Skeletal muscle tissue (tissue), 4 donors: Measurements from ENCODE around the gene SYK. TPM values are rescaled to one million over a fixed set of nuclear protein-coding genes. Genes with fewer than 3 reads are reported as not detected.

Source experiments
- H3K27ac ChIP-seq: one replicate; pipeline ENCODE4 v1.7.0; 2013; ENCODE audit warnings: mild to moderate bottlenecking, low read depth, low read length, inconsistent platforms
- H3K27me3 ChIP-seq, 3 donors: one replicate each; pipeline ENCODE4 v1.7.0; 2013; ENCODE audit warnings: low read length in 3 of 3; ENCODE audit not compliant: control insufficient read depth in 3 of 3, insufficient read depth in 3 of 3
- H3K36me3 ChIP-seq, 3 donors: one replicate each; pipeline ENCODE4 v1.7.0; 2013; ENCODE audit warnings: low read length in 3 of 3; ENCODE audit not compliant: control insufficient read depth in 3 of 3, insufficient read depth in 3 of 3
- H3K4me1 ChIP-seq, 3 donors: one replicate each; pipeline ENCODE4 v1.7.0; 2013; ENCODE audit warnings: low read length in 3 of 3, mild to moderate bottlenecking in 3 of 3; ENCODE audit not compliant: control insufficient read depth in 3 of 3, insufficient read depth in 3 of 3
- H3K4me3 ChIP-seq, 3 donors: one replicate each; pipeline ENCODE4 v1.7.0; 2013; ENCODE audit warnings: low read length in 3 of 3
- H3K9ac ChIP-seq, 3 donors: one replicate each; pipeline ENCODE4 v1.7.0; 2013; ENCODE audit warnings: low read length in 3 of 3, mild to moderate bottlenecking in 3 of 3, moderate library complexity in 2 of 3, low read depth in 1 of 3
- H3K9me3 ChIP-seq, 3 donors: one replicate each; pipeline ENCODE4 v1.7.0; 2013; ENCODE audit warnings: low read length in 3 of 3; ENCODE audit not compliant: control insufficient read depth in 3 of 3
- total RNA-seq: library from RNA; depleted of rRNA; stranded (reverse); fragments of >200 nt; gene quantifications from one replicate; pipeline ENCODE4 v1.2.3, GENCODE V29; 2014
- donor health status: Osteomylitis.

The SYK gene
- total RNA-seq, 1 donor from 2014 or later = 4.7 TPM

DNA sequence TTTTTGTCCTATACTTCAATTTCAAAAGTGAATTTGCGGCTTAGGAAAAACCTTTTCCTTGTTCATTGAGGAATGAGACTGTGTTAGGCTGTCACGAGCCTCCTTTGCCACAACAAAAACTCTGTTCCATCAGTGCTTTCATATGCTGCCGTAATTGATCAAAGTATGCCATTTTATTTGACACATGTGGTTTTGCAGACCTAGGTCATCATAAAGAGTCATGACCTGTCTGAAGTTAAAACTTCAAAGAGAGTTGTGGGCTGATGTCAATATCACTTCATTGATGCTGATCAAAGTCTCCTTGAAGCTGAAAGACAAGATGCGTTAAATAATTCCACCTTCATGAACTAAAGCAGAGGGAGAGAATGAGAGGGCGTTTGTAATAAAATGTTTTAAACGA is 55.5 kb downstream of the SYK start:
- no peak overlapping the region for H3K27ac ChIP-seq
- H3K9ac ChIP-seq = no peak overlapping the region

DNA sequence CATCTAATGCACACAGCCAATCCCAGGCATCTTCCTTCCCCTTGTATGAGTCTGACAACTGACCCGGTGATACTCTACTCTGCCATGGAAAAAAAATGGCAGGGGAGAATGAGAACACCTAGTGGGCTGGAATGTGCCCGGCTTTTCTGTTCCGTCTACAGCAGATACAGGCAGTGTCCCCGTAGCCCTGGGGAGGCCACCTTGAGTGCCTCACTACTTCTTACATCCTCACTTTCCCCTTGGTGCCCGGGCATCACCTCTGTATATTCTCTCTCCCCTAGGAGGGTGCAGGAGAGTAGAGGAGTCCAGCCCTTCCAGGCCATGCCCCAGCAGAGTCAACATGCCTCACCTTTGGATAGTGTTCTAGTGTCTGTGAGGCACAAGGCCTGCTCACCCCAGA is 56.2 kb downstream of the SYK start:
- Histone ChIP-seq H3K9me3 (no peaks in the 10 kb centered on the region), H3K27me3 (no peaks in the 10 kb centered on the region), H3K27ac (no peak overlapping the region)

More for the DNA sequence above, 55.5 kb downstream of the SYK start:
- no peaks in the 10 kb centered on the region for H3K36me3 ChIP-seq
- H3K4me1 ChIP-seq = no peaks in the 10 kb centered on the region
- no peak overlapping the region for H3K4me3 ChIP-seq
- H3K9me3 ChIP-seq = no peaks in the 10 kb centered on the region
- H3K27me3 ChIP-seq = no peaks in the 10 kb centered on the region

DNA sequence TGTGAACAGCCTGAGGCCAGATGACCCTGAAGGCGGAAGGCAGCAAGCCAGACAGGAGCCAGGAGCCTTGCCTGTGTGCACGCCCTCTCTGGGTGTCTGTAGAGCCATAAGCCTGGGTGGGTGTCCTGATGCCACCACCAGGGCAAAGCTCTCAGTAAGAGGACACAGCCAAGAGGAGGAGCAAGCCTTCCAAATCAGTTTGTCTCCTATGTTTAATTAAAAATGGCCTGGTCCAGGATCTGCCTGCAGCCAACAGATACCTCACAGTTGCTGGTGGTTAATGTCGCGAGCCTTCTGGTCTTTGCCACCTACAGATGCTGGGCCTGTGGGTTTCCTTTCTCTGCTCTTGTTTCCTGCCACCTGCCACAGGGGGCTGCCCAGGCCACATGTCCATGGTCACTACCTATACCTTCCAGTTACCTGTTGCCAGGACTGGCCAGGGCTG is 56.9 kb downstream of the SYK start:
- H3K27me3 ChIP-seq = no peaks in the 10 kb centered on the region
- H3K4me1 ChIP-seq = no peaks in the 10 kb centered on the region
- no peaks in the 10 kb centered on the region for H3K9me3 ChIP-seq
- H3K9ac ChIP-seq = no peak overlapping the region
- H3K4me3 ChIP-seq = no peak overlapping the region
- H3K27ac ChIP-seq = no peak overlapping the region
- no peaks in the 10 kb centered on the region for H3K36me3 ChIP-seq

More for the DNA sequence above, 56.2 kb downstream of the SYK start:
- Histone ChIP-seq H3K36me3 (no peaks in the 10 kb centered on the region), H3K9ac (no peak overlapping the region), H3K4me3 (no peak overlapping the region), H3K4me1 (no peaks in the 10 kb centered on the region)

DNA sequence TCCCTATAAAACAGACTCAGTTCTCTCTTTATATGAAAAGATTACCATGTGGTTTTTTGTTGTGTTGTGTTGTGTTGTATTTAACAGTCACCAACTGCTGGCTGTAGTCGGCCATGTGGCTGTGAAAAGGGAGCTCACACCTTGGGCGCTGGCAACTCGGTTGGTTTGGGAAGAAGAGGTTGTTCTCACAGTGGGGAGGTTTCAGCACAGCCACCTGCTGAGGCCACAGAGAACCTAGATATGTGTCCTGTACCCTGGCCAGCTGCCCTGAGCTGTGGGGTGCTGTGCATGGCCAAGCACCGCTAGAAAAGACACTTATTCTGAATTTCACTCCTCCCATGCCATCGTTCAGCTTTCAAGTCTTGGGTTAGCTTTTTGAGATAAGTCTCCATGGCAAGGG is 58.8 kb downstream of the SYK start:
- H3K9ac ChIP-seq = no peak overlapping the region
- no peaks in the 10 kb centered on the region for H3K36me3 ChIP-seq
- no peak overlapping the region for H3K27ac ChIP-seq
- H3K4me3 ChIP-seq = no peak overlapping the region
- H3K4me1 ChIP-seq = no peaks in the 10 kb centered on the region
- H3K9me3 ChIP-seq = no peaks in the 10 kb centered on the region
- H3K27me3 ChIP-seq = no peaks in the 10 kb centered on the region

DNA sequence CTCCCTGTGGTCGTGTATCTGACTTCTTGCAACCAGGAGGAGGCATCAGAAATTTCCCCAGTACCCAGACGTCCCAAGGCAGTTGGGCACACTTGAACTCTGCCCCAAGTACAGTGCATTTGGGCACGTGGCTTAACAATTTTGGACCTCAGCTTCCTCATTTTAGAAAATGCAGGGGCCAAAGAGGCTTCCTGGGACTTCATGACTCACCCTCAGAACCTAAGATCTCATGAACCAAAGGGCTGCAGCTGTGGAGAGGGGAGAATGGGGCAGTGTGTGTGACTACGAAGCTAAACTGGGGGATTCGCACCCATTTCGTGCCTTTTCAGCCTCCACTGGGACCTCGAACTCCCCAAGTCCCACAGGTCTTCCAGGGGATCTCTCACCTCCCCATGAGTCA is 59.2 kb downstream of the SYK start:
- no peak overlapping the region for H3K9ac ChIP-seq
- H3K4me3 ChIP-seq = no peak overlapping the region

DNA sequence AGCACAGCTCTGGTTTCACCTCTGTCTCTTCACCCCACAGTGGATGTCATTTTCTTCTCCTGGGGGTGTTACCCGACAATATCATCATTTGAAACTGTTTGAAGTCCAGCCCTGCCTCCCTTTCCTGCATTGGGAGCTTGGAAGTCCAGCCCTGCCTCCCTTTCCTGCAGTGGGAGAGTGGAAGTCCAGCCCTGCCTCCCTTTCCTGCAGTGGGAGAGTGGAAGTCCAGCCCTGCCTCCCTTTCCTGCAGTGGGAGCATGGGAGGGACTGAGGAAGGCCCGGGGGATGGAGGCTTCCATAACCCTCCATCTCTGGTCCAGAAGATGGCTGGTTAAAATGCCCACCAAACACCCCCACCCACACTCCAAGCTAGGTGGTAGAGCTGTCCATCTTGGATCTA is 59.8 kb downstream of the SYK start:
- Histone ChIP-seq H3K9ac (no peak overlapping the region), H3K27ac (no peak overlapping the region), H3K4me3 (no peak overlapping the region), H3K4me1 (no peaks in the 10 kb centered on the region), H3K9me3 (no peaks in the 10 kb centered on the region), H3K36me3 (no peaks in the 10 kb centered on the region), H3K27me3 (no peaks in the 10 kb centered on the region)

More for the DNA sequence above, 59.2 kb downstream of the SYK start:
- H3K4me1 ChIP-seq = no peaks in the 10 kb centered on the region
- no peaks in the 10 kb centered on the region for H3K36me3 ChIP-seq
- no peaks in the 10 kb centered on the region for H3K9me3 ChIP-seq
- no peak overlapping the region for H3K27ac ChIP-seq
- H3K27me3 ChIP-seq = no peaks in the 10 kb centered on the region

DNA sequence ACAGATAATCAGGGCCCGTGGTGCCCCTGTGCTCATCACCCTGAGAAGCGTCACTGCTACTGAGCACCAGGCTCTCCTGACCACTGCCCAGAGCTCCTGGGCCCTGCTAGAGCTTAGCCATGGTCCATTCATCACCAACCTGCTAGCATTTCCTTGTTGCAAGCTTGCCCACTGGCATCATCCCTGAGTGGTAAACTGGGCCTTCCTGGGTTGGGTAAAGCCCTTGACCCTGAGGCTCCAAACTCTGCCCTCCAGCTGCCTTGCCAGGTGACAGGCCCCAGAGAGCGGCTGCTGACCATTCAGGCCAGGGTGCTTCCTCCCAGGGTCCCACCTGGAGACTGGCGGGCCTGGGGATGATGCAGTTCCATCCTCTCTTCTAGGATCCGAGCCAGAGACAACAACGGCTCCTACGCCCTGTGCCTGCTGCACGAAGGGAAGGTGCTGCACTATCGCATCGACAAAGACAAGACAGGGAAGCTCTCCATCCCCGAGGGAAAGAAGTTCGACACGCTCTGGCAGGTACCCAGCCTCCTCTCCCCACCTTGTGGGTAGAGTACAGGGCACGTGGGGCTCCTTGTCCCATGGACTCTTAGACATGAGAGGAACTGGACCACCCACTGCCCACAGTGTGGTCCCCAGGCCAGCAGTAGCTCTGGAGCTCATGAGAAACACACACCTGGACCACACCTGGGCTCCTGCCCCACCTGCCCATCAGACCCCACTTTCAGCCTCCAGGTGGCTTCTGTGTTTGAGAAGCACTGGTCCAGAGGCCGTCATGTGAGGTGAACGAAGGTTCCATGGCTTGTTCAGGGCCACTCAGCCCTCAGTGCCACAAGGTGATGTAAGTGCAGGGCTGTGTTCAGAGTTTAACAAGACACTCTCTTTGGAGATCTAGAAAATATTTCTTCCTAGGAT is 60.5 kb downstream of the SYK start:
- H3K9ac ChIP-seq = no peak overlapping the region
- no peaks in the 10 kb centered on the region for H3K9me3 ChIP-seq
- no peaks in the 10 kb centered on the region for H3K36me3 ChIP-seq
- H3K4me3 ChIP-seq = no peak overlapping the region
- H3K27ac ChIP-seq = no peak overlapping the region
- no peaks in the 10 kb centered on the region for H3K27me3 ChIP-seq
- H3K4me1 ChIP-seq = no peaks in the 10 kb centered on the region

DNA sequence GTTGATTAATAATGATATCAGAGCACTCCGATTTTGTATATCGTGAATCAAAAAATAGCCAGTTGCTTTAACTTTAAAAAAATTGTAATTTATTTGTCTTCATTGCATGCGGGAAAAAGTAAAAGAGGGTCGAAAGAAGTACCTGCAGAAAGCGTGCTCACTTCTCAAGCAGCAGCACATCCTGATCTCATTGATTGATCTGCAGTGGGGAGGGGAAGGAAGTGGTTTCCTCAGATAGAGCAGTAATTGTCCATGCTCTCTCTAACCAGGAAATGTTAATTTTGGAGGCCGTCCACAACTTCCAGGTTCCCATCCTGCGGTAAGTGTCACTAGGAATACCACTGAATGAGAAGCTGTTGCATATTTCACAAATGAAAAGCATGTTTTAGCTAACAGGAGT is 63.2 kb downstream of the SYK start:
- Histone ChIP-seq H3K36me3 (no peaks in the 10 kb centered on the region), H3K4me1 (no peaks in the 10 kb centered on the region), H3K27ac (no peak overlapping the region), H3K9me3 (no peaks in the 10 kb centered on the region), H3K27me3 (no peaks in the 10 kb centered on the region), H3K4me3 (no peak overlapping the region), H3K9ac (no peak overlapping the region)

DNA sequence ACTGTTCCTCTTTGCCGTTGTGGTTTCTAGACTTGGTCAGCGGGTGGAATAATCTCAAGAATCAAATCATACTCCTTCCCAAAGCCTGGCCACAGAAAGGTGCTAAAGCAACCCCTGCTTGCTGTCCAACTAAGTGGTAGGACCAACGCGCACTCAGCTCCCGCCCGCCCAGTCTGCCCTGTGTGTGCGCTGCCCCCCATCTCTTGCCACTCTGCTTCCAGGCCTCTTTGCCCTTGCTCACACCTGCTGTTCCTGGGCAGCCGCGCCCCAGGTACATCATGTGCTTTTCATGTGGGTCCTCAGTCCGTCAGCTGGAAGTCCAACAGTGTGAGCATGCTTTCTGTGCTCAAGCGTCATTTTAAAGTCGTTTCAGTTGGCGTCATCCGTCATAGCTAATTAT is 65.5 kb downstream of the SYK start:
- H3K27ac ChIP-seq = no peak overlapping the region
- no peaks in the 10 kb centered on the region for H3K36me3 ChIP-seq
- H3K4me3 ChIP-seq = no peak overlapping the region
- H3K9ac ChIP-seq = no peak overlapping the region
- no peaks in the 10 kb centered on the region for H3K27me3 ChIP-seq
- H3K4me1 ChIP-seq = peaks cover 0 to 2% (median 0%) of the 10 kb centered on the region in 3 donors
- H3K9me3 ChIP-seq = no peaks in the 10 kb centered on the region

DNA sequence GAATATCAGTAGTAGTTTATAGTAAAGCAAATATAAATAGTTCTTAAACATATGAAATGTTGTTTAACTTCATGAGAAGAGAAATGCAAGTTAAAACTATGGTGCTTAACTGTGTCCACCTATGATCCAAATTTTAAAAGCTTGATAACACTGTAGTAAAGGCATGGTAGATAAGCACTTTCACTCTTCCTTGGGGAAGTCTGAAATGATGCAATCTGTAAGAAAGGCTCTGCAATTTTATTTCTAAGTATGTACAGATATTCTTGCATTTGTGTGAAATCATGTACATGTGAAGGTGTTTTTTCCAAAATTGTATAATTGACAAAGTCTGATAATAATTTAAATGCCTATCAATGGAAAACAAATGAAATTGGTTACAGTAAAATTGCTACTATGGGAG is 66.9 kb downstream of the SYK start:
- Histone ChIP-seq H3K36me3 (no peaks in the 10 kb centered on the region), H3K4me3 (no peak overlapping the region), H3K9ac (no peak overlapping the region), H3K9me3 (no peaks in the 10 kb centered on the region), H3K27me3 (no peaks in the 10 kb centered on the region), H3K4me1 (peaks cover 0 to 10% (median 0%) of the 10 kb centered on the region in 3 donors), H3K27ac (no peak overlapping the region)
